Activated CD4-positive, alpha-beta memory T cell treated with anti-CD3 and anti-CD28 coated beads for 36 hours (primary cell): ENCODE results near the gene RAD23A. TPM values are rescaled to one million over a fixed set of nuclear protein-coding genes. Genes with fewer than 3 reads are reported as not detected.
"Not testable (repeated sequence)": the region's sequence is repeated elsewhere in the genome, so short reads cannot be mapped to it uniquely, and the experiment has no call there.

Source experiments
- CTCF ChIA-PET: fragments of 350-600 bp; sonication (Branson Sonifier 250); formaldehyde crosslinking; loops from one replicate; lab custom pipeline; 2021; ENCODE audit warnings: antibody characterized with exemption, inconsistent platforms; lab: Charles Lee
- POLR2A ChIA-PET: fragments of 350-600 bp; sonication (Branson Sonifier 250); formaldehyde crosslinking; loops from one replicate; lab custom pipeline; 2021; ENCODE audit warnings: antibody characterized with exemption; lab: Charles Lee
- DNase-seq: peaks from one replicate; pipeline ENCODE4 v3.0.0-alpha.2; 2020
- H3K27ac Mint-ChIP-seq: one replicate; pipeline ENCODE4 v1.8.0; 2021; ENCODE audit warnings: mixed read lengths
- H3K27me3 Mint-ChIP-seq: one replicate; pipeline ENCODE4 v1.8.0; 2021; ENCODE audit warnings: mixed read lengths
- H3K36me3 Mint-ChIP-seq: one replicate; pipeline ENCODE4 v1.8.0; 2021; ENCODE audit warnings: mixed read lengths
- H3K4me1 Mint-ChIP-seq: one replicate; pipeline ENCODE4 v1.8.0; 2021; ENCODE audit warnings: low read depth, mixed read lengths
- H3K4me3 Mint-ChIP-seq: one replicate; pipeline ENCODE4 v1.8.0; 2021; ENCODE audit warnings: mild to moderate bottlenecking, mixed read lengths
- H3K9me3 Mint-ChIP-seq: one replicate; pipeline ENCODE4 v1.8.0; 2021; ENCODE audit warnings: mixed read lengths
- intact Hi-C: fragments of 100-400 bp; cut with micrococcal nuclease; formaldehyde crosslinking; loops from one replicate; pipeline ENCODE4 v1.15.1; 2023
- total RNA-seq, 2 experiments: library from RNA; stranded (reverse); gene quantifications; one replicate each; pipeline ENCODE4 v1.2.3, GENCODE V29; 2021

RAD23A gene
- total RNA-seq = 100 to 1,000 TPM; 190 to 194 TPM

GRCh38 chr19:12945479-12946091, at the start of gene RAD23A:
TSS of gene RAD23A (plus strand) at chr19:12945862. CDS start at chr19:12945949, 87 bp downstream.
- Mint-ChIP-seq H3K4me3 (peak within 1 kb of the TSS; percentile 85), H3K27me3 (peaks cover 1% of the 10 kb centered on the region), H3K36me3 (peaks cover 75% of the 10 kb centered on the region), H3K9me3 (no peaks in the 10 kb centered on the region), H3K4me1 (peaks cover 51% of the 10 kb centered on the region), H3K27ac (peak within 1 kb of the TSS; percentile 98)
- POLR2A ChIA-PET = interaction anchor here (0.9 to 3.0 kb wide), 2 partner anchors 10 to 154 kb away, joined by 3 to 17 read pairs; partner anchors contain the start of genes GADD45GIP1 and JUNB
- CTCF ChIA-PET = interaction anchor here (1.0 kb wide), 2 partner anchors 12 to 60 kb away, joined by 3 to 4 read pairs; partner anchors contain the start of gene FARSA
- DNase-seq = peak; percentile 99
- intact Hi-C loops = loop anchor here (1.0 kb wide), 1 partner anchor 7 kb away; the partner anchor contains the start of gene CALR

GRCh38 chr19:12896460-12896859, 49.2 kb upstream of the RAD23A start:
- ChIA-PET CTCF (no interaction called here), POLR2A (no interaction called here)
- H3K36me3 Mint-ChIP-seq = peaks cover 12% of the 10 kb centered on the region
- H3K27me3 Mint-ChIP-seq = no peaks in the 10 kb centered on the region
- no peak overlapping the region for H3K27ac Mint-ChIP-seq
- intact Hi-C loops = no loop called here
- H3K4me1 Mint-ChIP-seq = peaks cover 13% of the 10 kb centered on the region
- no peaks in the 10 kb centered on the region for H3K9me3 Mint-ChIP-seq
- no peak overlapping the region for H3K4me3 Mint-ChIP-seq
- DNase-seq = no peak

- Mint-ChIP-seq H3K27ac (peak overlapping the region; percentile 35), H3K27me3 (no peaks in the 10 kb centered on the region), H3K36me3 (peaks cover 4% of the 10 kb centered on the region), H3K9me3 (no peaks in the 10 kb centered on the region), H3K4me3 (no peak overlapping the region), H3K4me1 (peaks cover 4% of the 10 kb centered on the region)
- POLR2A ChIA-PET = interaction anchor here (1.4 kb wide), 1 partner anchor 19 kb away, joined by 3 read pairs; the partner anchor contains the start of gene SYCE2
- peak; percentile 41 for DNase-seq
- intact Hi-C loops = no loop called here
- CTCF ChIA-PET = interaction anchor here (1.5 kb wide), 1 partner anchor 143 kb away, joined by 4 read pairs; no protein-coding TSS in a partner anchor
Measured at GRCh38 chr19:12899891-12900518, 45.7 kb upstream of the RAD23A start.

- Mint-ChIP-seq H3K9me3 (no peaks in the 10 kb centered on the region), H3K27ac (no peak overlapping the region), H3K4me1 (no peaks in the 10 kb centered on the region), H3K36me3 (no peaks in the 10 kb centered on the region), H3K27me3 (no peaks in the 10 kb centered on the region), H3K4me3 (no peak overlapping the region)
- ChIA-PET POLR2A (no interaction called here), CTCF (interaction anchor here (1.3 kb wide), 1 partner anchor 58 kb away, joined by 4 read pairs; no protein-coding TSS in a partner anchor)
- DNase-seq = no peak
- intact Hi-C loops = no loop called here
Measured at GRCh38 chr19:12907166-12907565, 38.5 kb upstream of the RAD23A start.

- Mint-ChIP-seq H3K36me3 (no peaks in the 10 kb centered on the region), H3K4me1 (peaks cover 11% of the 10 kb centered on the region), H3K4me3 (no peak overlapping the region), H3K9me3 (no peaks in the 10 kb centered on the region), H3K27ac (no peak overlapping the region), H3K27me3 (no peaks in the 10 kb centered on the region)
- ChIA-PET POLR2A (interaction anchor here (0.6 kb wide), 2 partner anchors 243 to 1353 kb away, joined by 3 read pairs; no protein-coding TSS in a partner anchor), CTCF (interaction anchor here (0.7 to 2.6 kb wide), 3 partner anchors 21 to 1660 kb away, joined by 3 to 12 read pairs (median 5); partner anchors contain the start of gene GCDH)
- intact Hi-C loops = no loop called here
- no peak for DNase-seq
Measured at GRCh38 chr19:12912571-12912970, 33.1 kb upstream of the RAD23A start.

- H3K27me3 Mint-ChIP-seq = no peaks in the 10 kb centered on the region
- H3K9me3 Mint-ChIP-seq = no peaks in the 10 kb centered on the region
- no peak overlapping the region for H3K27ac Mint-ChIP-seq
- CTCF ChIA-PET = interaction anchor here (0.6 to 2.6 kb wide), 5 partner anchors 22 to 1660 kb away, joined by 3 to 12 read pairs (median 5); partner anchors contain the start of gene GCDH
- intact Hi-C loops = no loop called here
- no peak for DNase-seq
- no peaks in the 10 kb centered on the region for H3K36me3 Mint-ChIP-seq
- peaks cover 11% of the 10 kb centered on the region for H3K4me1 Mint-ChIP-seq
- POLR2A ChIA-PET = interaction anchor here (0.6 to 1.3 kb wide), 4 partner anchors 22 to 1354 kb away, joined by 3 to 4 read pairs (median 4); partner anchors contain the start of genes GCDH and RNASEH2A
- no peak overlapping the region for H3K4me3 Mint-ChIP-seq
Measured at GRCh38 chr19:12913011-12913561, 32.6 kb upstream of the RAD23A start.

- Mint-ChIP-seq H3K9me3 (peaks cover 3% of the 10 kb centered on the region), H3K4me1 (peaks cover 15% of the 10 kb centered on the region), H3K4me3 (no peak overlapping the region), H3K27ac (peak overlapping the region; percentile 78), H3K36me3 (peaks cover under 1% of the 10 kb centered on the region), H3K27me3 (no peaks in the 10 kb centered on the region)
- ChIA-PET POLR2A (interaction anchor here (1.0 to 1.9 kb wide), 5 partner anchors 16 to 108 kb away, joined by 3 to 5 read pairs (median 4); partner anchors contain the start of genes FARSA, GCDH and RNASEH2A), CTCF (interaction anchor here (0.6 to 2.6 kb wide), 6 partner anchors 23 to 139 kb away, joined by 3 to 12 read pairs (median 5); partner anchors contain the start of gene GCDH)
- DNase-seq = peak; percentile 68
- intact Hi-C loops = no loop called here
Measured at GRCh38 chr19:12913851-12914690, 31.6 kb upstream of the RAD23A start.

- H3K4me1 Mint-ChIP-seq = peaks cover 19% of the 10 kb centered on the region
- H3K4me3 Mint-ChIP-seq, intact Hi-C loops, DNase-seq, H3K36me3 Mint-ChIP-seq, H3K27ac Mint-ChIP-seq, H3K27me3 Mint-ChIP-seq, H3K9me3 Mint-ChIP-seq: not testable (repeated sequence)
- ChIA-PET POLR2A (interaction anchor here (0.6 to 1.9 kb wide), 2 partner anchors 14 to 945 kb away, joined by 4 to 5 read pairs; no protein-coding TSS in a partner anchor), CTCF (interaction anchor here (0.8 kb wide), 1 partner anchor 49 kb away, joined by 3 read pairs; no protein-coding TSS in a partner anchor)
Measured at GRCh38 chr19:12915860-12916259, 29.8 kb upstream of the RAD23A start.

GRCh38 chr19:12918253-12918652, 27.4 kb upstream of the RAD23A start:
- CTCF ChIA-PET = interaction anchor here (1.0 kb wide), 1 partner anchor 28 kb away, joined by 3 read pairs; the partner anchor contains the start of gene GCDH
- H3K27ac Mint-ChIP-seq = peak overlapping the region; percentile 80
- intact Hi-C loops = no loop called here
- no peaks in the 10 kb centered on the region for H3K27me3 Mint-ChIP-seq
- peaks cover 17% of the 10 kb centered on the region for H3K4me1 Mint-ChIP-seq
- H3K36me3 Mint-ChIP-seq = peaks cover 12% of the 10 kb centered on the region
- H3K4me3 Mint-ChIP-seq = peak overlapping the region; percentile 54
- POLR2A ChIA-PET = no interaction called here
- H3K9me3 Mint-ChIP-seq = peaks cover 5% of the 10 kb centered on the region
- no peak for DNase-seq

GRCh38 chr19:12921047-12921446, 24.6 kb upstream of the RAD23A start:
- ChIA-PET POLR2A (interaction anchor here (1.1 kb wide), 1 partner anchor 12 kb away, joined by 4 read pairs; no protein-coding TSS in a partner anchor), CTCF (interaction anchor here (1.1 to 1.5 kb wide), 2 partner anchors 44 to 155 kb away, joined by 3 read pairs; no protein-coding TSS in a partner anchor)
- no peak for DNase-seq

GRCh38 chr19:12922959-12923358, 22.7 kb upstream of the RAD23A start:
- CTCF ChIA-PET = no interaction called here
- Mint-ChIP-seq H3K27me3 (no peaks in the 10 kb centered on the region), H3K4me1 (peaks cover 7% of the 10 kb centered on the region), H3K4me3 (no peak overlapping the region), H3K9me3 (peaks cover 5% of the 10 kb centered on the region), H3K36me3 (peaks cover 37% of the 10 kb centered on the region), H3K27ac (no peak overlapping the region)
- POLR2A ChIA-PET = no interaction called here
- intact Hi-C loops = no loop called here
- DNase-seq = no peak

More at GRCh38 chr19:12921047-12921446, 24.6 kb upstream of the RAD23A start:
- Mint-ChIP-seq H3K4me1 (peaks cover 7% of the 10 kb centered on the region), H3K36me3 (peaks cover 26% of the 10 kb centered on the region), H3K9me3 (peaks cover 5% of the 10 kb centered on the region), H3K27me3 (no peaks in the 10 kb centered on the region), H3K27ac (no peak overlapping the region), H3K4me3 (no peak overlapping the region)
- intact Hi-C loops = no loop called here
